Measurements from ENCODE around the gene GKN2.

GKN2 gene

DNA sequence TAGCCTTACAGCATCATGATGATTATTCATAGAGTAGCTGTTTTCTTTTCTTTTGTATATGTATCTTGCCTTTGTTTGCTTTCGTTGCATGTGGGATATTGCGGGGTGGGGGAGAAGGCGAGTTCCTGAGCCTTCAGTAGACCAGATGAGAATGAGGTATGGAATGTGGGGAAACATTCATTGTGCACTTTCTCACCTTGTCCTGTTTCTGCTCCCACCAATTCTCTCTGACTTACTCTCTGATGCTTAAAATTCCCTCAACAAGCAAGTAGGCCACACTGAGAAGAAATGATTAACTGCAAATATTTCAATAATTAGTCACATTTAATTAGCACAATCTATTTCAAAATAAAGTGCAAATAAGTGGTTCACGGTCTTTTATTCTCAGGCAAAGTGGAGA lies 31.0 kb downstream of the GKN2 start:
- Histone ChIP-seq H3K9me3 (ENCODE audit: low read depth, low read length) (no peaks in the 10 kb centered on the region), H3K9ac (ENCODE audit: insufficient read length) (no peak overlapping the region), H3K36me3 (ENCODE audit: insufficient read depth, low read length) (no peaks in the 10 kb centered on the region), H3K4me3 (no peak overlapping the region), H3K27ac (no peak overlapping the region)
- TF ChIP-seq FOXP2 (optimal IDR thresholded peaks at IDR 0.05; ENCODE audit: control extremely low read depth, extremely low read length, insufficient read depth), result no peak
- no peak for TF ChIP-seq EZH2 (IDR thresholded peaks at IDR 0.05)
- TF ChIP-seq POLR2AphosphoS5 (IDR thresholded peaks at IDR 0.05; ENCODE audit: borderline replicate concordance, low read depth, low read length), result no peak
- no peak for DNase-seq (ENCODE audit: low read depth, low spot score)

DNA sequence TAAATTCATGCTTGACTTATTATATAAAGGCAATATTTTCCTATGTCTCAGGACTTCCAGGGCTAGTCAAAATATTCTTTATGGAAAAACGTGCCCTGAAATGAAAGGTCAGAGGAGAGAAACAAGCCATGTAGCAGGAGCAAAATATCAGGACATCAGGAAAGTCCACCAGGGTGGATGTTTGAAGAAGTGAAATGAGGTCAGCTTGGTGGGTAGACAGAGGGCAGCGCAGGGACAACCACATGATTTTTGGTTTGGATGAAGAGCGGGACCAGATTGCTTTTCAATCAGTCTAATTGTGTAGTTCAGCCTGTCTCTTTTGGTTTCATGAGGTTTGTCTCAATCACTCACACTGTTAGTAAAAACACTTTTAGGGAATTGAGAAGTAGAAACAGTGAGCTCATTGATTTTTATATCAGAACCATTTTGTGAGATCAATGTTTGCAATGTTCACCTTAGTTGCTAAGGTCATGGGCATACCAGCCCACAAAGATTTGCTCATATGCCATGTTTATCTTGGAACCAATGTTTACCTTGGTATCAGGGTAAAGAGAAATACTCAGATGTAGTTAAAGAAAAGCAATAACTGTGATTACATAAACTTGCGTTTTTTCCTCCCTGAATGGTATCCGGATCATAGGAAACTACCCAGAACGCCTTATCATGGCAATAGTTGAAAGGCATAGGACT lies 32.1 kb downstream of the GKN2 start:
- Histone ChIP-seq H3K4me3 (no peak overlapping the region), H3K9me3 (ENCODE audit: low read depth, low read length) (no peaks in the 10 kb centered on the region), H3K9ac (ENCODE audit: insufficient read length) (no peak overlapping the region), H3K36me3 (ENCODE audit: insufficient read depth, low read length) (no peaks in the 10 kb centered on the region), H3K27ac (no peak overlapping the region)
- no peak for DNase-seq (ENCODE audit: low read depth, low spot score)
- TF ChIP-seq FOXP2 (optimal IDR thresholded peaks at IDR 0.05; ENCODE audit: control extremely low read depth, extremely low read length, insufficient read depth) (no peak), EZH2 (IDR thresholded peaks at IDR 0.05) (no peak), POLR2AphosphoS5 (IDR thresholded peaks at IDR 0.05; ENCODE audit: borderline replicate concordance, low read depth, low read length) (no peak)

DNA sequence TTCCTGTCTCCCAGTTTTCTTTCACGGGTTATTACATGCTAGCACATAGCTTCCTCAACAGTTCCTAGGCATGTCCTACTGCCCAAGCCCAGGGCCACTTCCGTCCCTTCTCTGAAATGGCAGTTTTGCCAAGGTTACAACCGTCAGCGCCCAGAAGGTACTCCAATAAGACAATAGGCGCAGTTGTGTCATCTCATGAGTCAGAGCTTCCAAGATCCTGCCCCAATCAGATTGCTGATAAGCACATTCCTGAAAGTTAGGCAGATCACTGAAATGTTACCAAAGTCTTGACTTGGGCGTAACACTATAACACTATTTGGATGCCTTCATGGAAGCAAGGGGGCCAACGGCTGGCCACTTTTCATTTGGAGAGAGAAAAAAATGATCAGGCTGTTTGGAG lies 34.2 kb downstream of the GKN2 start:
- no peaks in the 10 kb centered on the region for H3K36me3 ChIP-seq (ENCODE audit: insufficient read depth, low read length)
- no peak for DNase-seq (ENCODE audit: low read depth, low spot score)
- H3K9me3 ChIP-seq (ENCODE audit: low read depth, low read length), result no peaks in the 10 kb centered on the region
- no peak overlapping the region for H3K9ac ChIP-seq (ENCODE audit: insufficient read length)
- H3K4me3 ChIP-seq, result no peak overlapping the region
- TF ChIP-seq POLR2AphosphoS5 (IDR thresholded peaks at IDR 0.05; ENCODE audit: borderline replicate concordance, low read depth, low read length) (no peak), FOXP2 (optimal IDR thresholded peaks at IDR 0.05; ENCODE audit: control extremely low read depth, extremely low read length, insufficient read depth) (no peak), EZH2 (IDR thresholded peaks at IDR 0.05) (no peak)
- no peak overlapping the region for H3K27ac ChIP-seq

DNA sequence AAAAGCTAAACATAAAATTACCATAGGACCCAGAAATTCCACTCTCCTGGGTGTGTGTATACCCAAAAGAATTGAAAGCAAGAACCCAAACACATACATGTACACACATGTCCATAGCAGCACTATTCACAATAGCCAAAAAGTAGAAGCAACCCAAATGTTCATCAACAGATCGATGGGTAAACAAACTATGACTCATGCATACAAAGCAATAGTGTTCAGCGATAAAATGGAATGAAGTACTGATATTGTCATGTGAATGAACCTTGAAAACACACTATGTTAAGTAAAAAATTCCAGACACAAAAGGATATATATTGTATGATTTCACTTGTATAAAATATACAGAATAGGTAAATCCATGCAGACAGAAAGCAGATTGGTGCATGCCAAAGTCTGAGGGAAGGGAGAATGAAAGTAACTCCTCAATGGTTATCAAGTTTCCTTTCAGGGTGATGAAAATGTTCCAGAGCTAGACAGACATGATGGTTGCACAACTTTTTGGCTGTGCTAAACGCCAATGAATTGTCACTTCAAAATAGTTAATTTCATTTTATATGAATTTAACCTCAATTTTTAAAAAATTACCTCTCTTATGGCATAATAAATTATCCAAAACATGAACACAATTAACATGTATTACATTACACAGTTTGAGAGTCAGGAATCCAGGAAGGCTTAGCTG lies 35.5 kb downstream of the GKN2 start:
- Histone ChIP-seq H3K27ac (no peak overlapping the region), H3K9me3 (ENCODE audit: low read depth, low read length) (no peaks in the 10 kb centered on the region), H3K36me3 (ENCODE audit: insufficient read depth, low read length) (no peaks in the 10 kb centered on the region), H3K4me3 (no peak overlapping the region), H3K9ac (ENCODE audit: insufficient read length) (no peak overlapping the region)
- no peak for DNase-seq (ENCODE audit: low read depth, low spot score)
- TF ChIP-seq POLR2AphosphoS5 (IDR thresholded peaks at IDR 0.05; ENCODE audit: borderline replicate concordance, low read depth, low read length) (no peak), FOXP2 (optimal IDR thresholded peaks at IDR 0.05; ENCODE audit: control extremely low read depth, extremely low read length, insufficient read depth) (no peak), EZH2 (IDR thresholded peaks at IDR 0.05) (no peak)

DNA sequence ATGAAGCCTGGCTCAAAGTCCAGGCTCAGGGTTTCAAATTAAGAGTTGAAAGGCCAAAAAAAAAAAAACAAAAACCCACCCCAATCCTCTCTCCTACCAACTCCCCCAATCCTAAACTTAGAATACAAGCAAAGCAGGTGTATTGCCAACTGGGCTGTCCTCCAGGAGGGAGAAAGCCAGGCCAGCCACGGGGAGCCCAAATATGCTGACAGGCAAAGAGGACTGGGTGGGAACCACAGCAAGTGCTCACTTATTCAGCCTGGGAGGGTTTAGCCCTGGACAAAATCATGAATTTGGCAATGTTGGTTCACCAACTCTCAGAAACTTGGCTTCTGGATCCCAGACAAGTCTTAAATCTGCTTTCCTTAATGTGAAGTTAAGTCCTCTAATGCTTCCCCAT lies 36.5 kb downstream of the GKN2 start:
- TF ChIP-seq EZH2 (IDR thresholded peaks at IDR 0.05) (no peak), POLR2AphosphoS5 (IDR thresholded peaks at IDR 0.05; ENCODE audit: borderline replicate concordance, low read depth, low read length) (no peak), FOXP2 (optimal IDR thresholded peaks at IDR 0.05; ENCODE audit: control extremely low read depth, extremely low read length, insufficient read depth) (no peak)
- DNase-seq (ENCODE audit: low read depth, low spot score), result no peak
- no peaks in the 10 kb centered on the region for H3K36me3 ChIP-seq (ENCODE audit: insufficient read depth, low read length)
- no peak overlapping the region for H3K27ac ChIP-seq
- H3K9me3 ChIP-seq (ENCODE audit: low read depth, low read length), result no peaks in the 10 kb centered on the region
- H3K4me3 ChIP-seq, result no peak overlapping the region
- H3K9ac ChIP-seq (ENCODE audit: insufficient read length), result no peak overlapping the region

DNA sequence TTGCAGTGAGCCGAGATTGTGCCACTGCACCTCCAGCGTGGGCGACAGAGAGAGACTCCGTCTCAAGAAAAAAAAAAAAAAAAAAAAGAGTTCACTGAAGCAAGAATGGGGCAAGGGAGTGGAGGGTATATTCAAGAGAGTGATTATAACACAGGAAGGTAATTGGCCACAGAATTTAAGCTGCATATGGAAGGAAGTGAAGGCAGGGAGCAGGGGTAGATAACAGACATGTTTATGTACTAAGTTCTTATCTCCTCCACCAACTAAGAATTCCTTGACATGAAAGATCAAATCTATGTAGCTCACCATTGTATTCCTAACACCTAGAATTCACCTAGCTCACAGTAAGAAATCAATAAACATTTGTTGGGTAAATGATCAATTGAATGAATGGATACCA lies 37.3 kb downstream of the GKN2 start:
- Histone ChIP-seq H3K36me3 (ENCODE audit: insufficient read depth, low read length) (no peaks in the 10 kb centered on the region), H3K27ac (no peak overlapping the region), H3K9me3 (ENCODE audit: low read depth, low read length) (no peaks in the 10 kb centered on the region), H3K9ac (ENCODE audit: insufficient read length) (no peak overlapping the region), H3K4me3 (no peak overlapping the region)
- no peak for TF ChIP-seq FOXP2 (optimal IDR thresholded peaks at IDR 0.05; ENCODE audit: control extremely low read depth, extremely low read length, insufficient read depth)
- TF ChIP-seq EZH2 (IDR thresholded peaks at IDR 0.05), result no peak
- no peak for TF ChIP-seq POLR2AphosphoS5 (IDR thresholded peaks at IDR 0.05; ENCODE audit: borderline replicate concordance, low read depth, low read length)
- DNase-seq (ENCODE audit: low read depth, low spot score), result no peak

DNA sequence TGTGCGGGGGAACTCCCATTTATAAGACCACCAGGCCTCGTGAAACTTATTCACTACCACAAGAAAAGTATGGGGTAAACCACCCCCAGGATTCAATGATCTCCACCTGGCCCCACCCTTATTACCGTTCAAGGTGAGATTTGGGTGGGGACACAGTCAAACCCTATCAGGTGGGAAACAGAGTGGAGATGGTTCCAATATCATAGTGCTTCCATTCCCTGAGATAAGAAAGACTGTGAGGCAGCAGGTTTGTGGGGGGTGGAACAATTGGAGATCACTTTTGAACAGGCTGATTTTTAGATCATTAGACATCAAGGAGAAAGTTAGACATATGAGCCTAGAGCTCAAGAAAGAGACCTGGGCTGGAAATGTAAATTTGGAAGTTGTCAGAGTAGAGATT lies 39.3 kb downstream of the GKN2 start:
- no peak for DNase-seq (ENCODE audit: low read depth, low spot score)
- no peaks in the 10 kb centered on the region for H3K9me3 ChIP-seq (ENCODE audit: low read depth, low read length)
- TF ChIP-seq EZH2 (IDR thresholded peaks at IDR 0.05), result no peak
- TF ChIP-seq POLR2AphosphoS5 (IDR thresholded peaks at IDR 0.05; ENCODE audit: borderline replicate concordance, low read depth, low read length), result no peak
- no peak for TF ChIP-seq FOXP2 (optimal IDR thresholded peaks at IDR 0.05; ENCODE audit: control extremely low read depth, extremely low read length, insufficient read depth)
- no peaks in the 10 kb centered on the region for H3K36me3 ChIP-seq (ENCODE audit: insufficient read depth, low read length)
- no peak overlapping the region for H3K27ac ChIP-seq
- H3K4me3 ChIP-seq, result no peak overlapping the region
- no peak overlapping the region for H3K9ac ChIP-seq (ENCODE audit: insufficient read length)

DNA sequence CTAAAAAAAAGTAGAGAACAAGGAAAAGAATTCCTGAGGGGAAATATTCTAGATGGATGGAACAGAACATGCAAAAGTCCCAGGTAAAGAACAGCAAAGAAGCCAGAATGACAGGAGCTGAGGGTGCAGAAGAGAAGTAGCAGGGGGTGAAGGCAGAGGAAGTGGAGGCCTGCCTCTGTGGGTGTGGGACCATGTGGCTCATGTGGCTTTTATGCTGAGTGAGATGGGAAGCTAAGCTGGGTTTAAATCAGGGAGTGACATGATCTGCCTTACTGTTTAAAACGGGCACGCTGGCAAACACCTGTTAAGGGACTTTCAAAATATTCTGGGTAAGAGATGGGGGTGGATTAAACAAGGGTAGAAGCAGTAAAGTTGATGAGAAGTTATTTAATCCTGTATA lies 40.0 kb downstream of the GKN2 start:
- H3K9ac ChIP-seq (ENCODE audit: insufficient read length), result no peak overlapping the region

More for the DNA sequence above, 40.0 kb downstream of the GKN2 start:
- Histone ChIP-seq H3K4me3 (no peak overlapping the region), H3K36me3 (ENCODE audit: insufficient read depth, low read length) (no peaks in the 10 kb centered on the region), H3K9me3 (ENCODE audit: low read depth, low read length) (no peaks in the 10 kb centered on the region), H3K27ac (no peak overlapping the region)
- DNase-seq (ENCODE audit: low read depth, low spot score), result no peak
- TF ChIP-seq FOXP2 (optimal IDR thresholded peaks at IDR 0.05; ENCODE audit: control extremely low read depth, extremely low read length, insufficient read depth) (no peak), POLR2AphosphoS5 (IDR thresholded peaks at IDR 0.05; ENCODE audit: borderline replicate concordance, low read depth, low read length) (no peak), EZH2 (IDR thresholded peaks at IDR 0.05) (no peak)

Measured in SK-N-MC (cell line).